Measurements from ENCODE around the gene HEPHL1. TPM values are rescaled to one million over a fixed set of nuclear protein-coding genes. Genes with fewer than 3 reads are reported as not detected.
A peak's percentile ranks its signal among the peaks of the same experiment; 100 is the strongest.

HEPHL1 gene
- polyA plus RNA-seq, 3 donors = 0.13 to 0.49 (median 0.14) TPM

DNA sequence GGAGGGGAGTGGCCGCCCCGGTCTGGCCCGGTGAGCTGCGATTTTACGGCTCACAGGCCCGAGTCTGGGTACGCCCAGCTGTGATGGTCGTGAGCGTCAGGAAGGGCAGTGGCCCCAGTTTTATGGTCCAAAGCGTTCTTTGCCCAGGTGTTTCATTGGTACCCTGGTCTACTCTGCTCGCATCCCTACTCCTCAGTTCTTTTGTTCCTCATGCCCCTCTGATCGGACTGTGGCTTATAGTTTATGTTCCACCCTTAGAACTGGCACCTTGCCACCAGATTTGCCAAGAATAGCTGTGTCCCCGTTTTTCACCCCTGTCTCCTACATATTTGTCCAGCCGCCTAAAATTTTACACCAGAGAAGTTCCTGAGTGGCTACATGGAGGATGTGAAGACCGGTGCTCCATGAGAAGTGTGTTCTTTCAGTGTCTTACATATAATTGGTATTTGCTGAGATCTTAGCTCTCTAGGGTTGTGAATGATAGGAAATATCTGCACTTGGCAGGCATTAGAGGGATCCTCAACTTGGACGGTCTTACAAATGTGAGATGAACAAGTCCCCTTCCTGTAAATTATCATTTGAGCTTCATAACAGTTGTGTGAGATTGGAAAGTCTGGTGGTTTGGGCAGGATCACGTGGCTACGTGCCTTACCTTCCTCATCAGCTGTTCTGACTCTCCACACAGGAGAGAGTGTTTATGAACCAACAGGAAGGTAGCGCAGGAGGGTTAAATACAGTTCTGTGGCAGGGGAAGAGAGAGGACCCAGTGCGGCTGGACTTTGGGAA, 108.6 kb downstream of the HEPHL1 start:
- peak in 1 of 3 donors; percentile 39 for DNase-seq (ENCODE audit: low read depth in 3 of 3, low spot score in 2 of 3)

DNA sequence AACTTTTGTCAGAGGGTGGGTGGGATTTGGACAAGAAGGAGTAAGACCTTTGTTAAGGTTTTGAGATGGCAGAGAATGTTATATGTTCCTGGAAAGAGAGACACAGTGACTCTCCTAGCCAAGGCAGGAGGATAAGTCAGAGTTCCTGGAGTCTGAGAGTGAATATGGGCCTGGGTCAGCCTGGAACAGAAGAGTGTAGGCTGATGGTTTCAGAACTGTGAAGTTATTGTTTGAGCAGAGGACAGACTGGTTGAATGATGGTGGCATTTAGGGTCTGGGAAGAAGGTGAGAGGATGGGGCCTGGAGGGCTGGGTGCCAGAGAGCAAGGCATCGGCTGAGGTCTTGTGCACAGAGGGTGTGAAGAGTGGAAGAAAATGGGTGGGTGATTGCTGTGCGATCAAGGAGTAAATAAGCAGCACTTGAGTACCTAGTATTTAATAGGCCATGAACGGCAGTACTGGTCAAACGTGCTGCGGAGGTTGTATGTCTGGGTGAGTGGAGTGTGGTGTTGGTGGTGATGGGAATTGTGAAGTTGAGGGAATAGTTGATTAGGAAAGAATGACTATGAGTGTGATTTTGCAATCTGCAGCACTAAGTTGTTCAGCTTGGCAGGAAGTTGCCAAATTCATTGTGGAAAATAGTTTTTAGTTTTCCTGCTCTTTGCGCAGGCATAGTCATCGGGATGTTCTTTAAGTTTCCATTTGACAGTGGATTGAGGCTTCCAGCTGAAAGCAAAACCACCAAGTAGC, 109.3 kb downstream of the HEPHL1 start:
- no peak for DNase-seq (ENCODE audit: low read depth in 3 of 3, low spot score in 2 of 3)

DNA sequence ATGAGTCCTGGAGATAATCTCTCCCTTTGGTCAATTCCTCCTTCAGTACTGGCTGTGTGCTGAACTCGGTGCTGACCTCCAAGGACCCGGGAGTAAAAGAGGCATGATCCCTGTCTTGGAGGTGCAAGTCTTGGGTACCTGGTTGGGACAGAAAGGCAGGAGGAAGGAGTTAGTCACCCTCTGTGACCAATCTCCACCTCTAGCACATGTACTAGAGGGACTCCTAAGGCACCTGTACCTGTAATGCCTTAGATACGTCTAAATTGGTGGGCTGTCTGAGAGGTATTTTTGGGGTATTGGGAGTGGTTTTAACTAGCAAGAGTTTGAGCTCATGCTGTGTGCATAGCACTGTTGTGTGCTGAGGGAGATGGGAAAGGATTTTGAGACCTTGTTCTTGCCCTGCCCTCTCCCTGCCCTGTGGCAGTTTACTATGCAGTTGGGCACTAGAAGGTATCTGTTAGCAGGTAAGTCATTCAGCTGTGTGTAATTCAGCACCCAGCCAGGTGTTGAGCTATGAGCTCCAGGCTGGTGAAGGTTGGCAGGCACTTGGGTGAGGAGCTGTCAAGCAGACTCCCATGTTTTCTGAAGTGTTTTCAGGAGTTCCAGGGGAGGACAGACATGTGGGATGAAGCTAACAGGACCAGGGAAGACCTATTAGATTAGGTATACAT, 110.0 kb downstream of the HEPHL1 start:
- no peak for DNase-seq (ENCODE audit: low read depth in 3 of 3, low spot score in 2 of 3)

DNA sequence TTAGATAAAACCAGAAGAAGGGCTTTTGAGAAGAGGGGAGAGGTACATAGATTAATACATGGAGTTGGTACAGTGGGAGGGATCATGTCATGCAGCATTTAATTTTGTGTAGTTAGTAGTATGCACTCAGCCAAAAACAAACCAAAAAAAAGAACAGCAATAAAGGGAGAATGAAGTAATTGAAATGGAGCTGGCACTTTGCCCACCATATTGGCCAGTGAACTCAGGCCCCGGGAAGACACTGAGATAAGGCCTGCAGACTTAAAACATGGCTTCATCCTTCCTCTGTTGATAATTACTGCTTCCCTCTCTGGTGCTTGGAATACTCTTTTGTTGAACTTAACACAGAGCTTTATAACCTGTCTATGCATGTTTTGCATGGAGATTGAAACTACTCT, 110.6 kb downstream of the HEPHL1 start:
- no peak for DNase-seq (ENCODE audit: low read depth in 3 of 3, low spot score in 2 of 3)

DNA sequence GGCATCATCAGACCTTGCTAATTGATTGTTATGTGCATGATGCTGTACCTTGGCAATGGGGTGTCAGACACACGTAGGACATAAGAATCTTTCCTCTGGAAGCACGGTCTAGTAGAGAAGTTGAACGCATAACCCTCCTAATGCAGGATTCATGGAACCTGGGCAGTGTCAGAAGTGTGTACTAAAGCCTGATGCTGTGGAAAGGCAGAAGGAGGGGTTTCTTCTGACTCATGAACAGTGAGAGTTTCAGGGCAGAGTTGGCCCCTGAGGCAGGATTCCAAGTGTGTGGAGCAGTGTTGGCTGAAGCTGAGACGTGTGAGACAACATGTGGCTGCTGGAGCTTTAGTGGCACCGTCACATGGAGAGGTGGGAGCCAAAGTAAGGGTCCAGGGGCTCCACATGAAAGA, 111.0 kb downstream of the HEPHL1 start:
- DNase-seq (ENCODE audit: low read depth in 3 of 3, low spot score in 2 of 3) = no peak

DNA sequence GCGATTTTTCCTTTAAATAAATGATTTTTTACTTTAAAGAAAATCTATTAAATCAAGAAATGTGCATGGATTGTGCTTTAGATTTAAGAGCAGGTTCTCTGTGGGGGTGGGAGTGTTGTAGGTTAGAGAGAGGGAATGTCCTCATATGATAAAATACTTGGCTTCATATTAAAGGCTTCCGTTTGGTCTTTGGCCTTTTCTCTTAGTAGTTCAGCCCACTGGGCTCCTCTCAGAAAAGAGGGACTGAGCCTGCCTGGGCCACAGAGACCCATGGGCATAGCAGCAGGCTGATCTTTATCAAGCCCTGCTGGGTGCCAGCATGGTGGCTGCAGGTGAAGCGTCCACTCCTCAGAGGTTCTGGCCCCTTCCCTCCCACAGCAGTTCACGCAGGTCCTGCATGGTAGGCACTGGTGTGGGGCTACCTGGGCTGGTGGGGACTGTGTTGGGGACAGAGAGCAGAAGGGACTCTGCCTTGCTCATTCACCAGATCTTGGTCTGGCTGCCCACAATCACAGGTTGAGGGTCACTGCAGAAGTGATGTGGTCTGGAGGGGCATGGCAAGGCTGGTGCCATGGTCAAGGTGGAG, 111.8 kb downstream of the HEPHL1 start:
- DNase-seq (ENCODE audit: low read depth in 3 of 3, low spot score in 2 of 3) = no peak

DNA sequence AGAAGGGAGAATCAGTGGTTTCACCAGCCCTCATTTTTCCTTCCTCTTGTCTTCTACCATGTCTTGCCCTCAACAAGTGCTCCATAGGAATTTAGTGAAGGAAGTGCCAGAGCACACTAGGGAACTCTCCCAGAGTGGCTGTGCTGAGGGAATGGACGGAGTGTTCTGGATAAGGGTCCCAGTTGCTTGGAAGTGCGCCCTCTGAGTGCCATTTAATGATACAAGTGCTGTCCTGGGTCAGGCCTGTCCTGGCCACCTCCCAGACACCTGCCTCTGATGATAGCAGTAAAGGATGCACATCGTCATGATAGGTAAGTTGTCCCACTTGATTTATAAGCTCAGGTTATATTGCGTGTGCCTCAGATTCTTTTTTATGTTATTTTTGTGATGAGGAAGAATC, 112.6 kb downstream of the HEPHL1 start:
- DNase-seq (ENCODE audit: low read depth in 3 of 3, low spot score in 2 of 3) = no peak

DNA sequence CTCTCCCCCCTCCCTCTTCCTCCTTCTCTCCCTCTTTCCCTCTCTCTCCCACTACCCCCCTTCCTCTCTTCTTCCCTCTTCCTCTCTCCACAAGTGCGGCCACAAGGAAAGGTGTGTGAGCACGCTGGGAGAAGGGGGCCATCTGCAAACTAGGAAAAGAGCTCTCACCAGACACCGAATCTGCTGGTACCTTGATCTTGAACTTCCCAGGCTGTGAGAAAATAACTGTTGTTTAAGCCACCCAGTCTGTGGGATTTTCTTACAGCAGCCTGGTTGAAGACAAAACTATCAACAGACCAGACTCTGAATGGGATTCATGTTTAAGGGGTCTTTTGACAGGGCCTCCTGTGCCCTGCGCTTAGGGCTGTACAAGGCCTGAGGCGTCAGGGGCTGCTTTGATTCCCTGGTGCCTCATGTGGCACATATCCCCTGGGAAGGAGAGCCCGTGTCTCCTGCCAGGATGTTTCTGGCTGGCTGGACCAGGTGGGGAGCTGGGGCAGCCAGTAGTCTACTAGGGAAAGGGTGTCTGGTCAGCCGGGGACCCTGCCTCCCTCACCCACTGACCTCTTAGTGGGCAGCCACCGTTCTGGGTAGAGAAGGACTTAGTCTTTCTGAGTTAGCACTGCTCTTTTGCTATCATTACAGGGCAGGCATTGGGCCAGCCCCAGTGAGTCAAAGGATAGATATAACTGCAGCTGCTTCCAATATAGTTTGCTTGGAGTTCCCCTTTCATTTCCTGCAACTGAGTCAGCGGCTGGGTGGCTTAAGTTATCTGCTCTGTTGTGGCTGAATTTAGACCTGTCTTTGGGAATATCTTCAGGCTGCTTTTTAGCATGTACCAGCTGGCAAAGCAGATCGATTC, 113.7 kb downstream of the HEPHL1 start:
- DNase-seq (ENCODE audit: low read depth in 3 of 3, low spot score in 2 of 3) = no peak

DNA sequence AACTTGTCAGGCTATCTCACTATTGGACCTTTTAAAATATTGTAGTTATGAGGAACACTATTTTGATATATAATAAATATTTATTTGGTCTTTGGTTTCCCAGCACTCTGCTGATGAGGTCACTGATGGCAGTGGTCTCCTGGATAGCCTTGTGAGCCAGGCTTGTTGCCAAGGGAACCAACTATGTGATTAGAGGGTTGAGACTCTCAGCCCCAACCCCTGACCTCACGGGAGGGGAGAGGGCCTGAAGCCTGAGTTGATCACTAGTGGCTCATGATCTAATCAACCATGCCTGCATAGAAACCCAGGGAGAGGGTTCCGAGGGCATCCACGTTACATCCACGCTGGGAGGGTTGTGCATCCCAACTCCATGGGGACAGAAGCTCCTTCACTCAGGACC, 118.3 kb downstream of the HEPHL1 start:
- DNase-seq (ENCODE audit: low read depth in 3 of 3, low spot score in 2 of 3) = no peak

DNA sequence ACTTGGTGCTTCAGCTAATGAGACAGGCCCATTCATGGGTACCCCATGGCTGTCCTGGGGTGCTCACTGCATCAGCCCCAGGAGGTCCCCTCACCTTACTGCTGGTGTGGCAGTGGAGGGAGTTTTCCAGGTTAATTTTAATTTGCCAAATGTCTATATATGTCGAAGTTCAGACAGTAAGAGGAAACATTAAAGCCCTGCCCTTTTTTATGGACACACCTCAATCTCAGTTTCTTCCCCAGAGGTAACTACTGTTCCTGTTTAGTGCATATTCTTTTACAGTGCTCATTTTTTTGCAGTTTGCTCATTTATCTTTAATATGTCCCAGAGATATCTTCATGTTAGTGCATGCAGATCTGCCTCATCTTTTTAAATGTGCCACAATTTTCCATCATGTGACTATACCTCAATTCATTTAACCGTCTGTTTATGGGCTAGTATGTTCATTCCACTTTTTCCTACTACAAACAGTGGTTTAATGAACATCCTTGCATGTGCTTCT, 119.1 kb downstream of the HEPHL1 start:
- no peak for DNase-seq (ENCODE audit: low read depth in 3 of 3, low spot score in 2 of 3)

DNA sequence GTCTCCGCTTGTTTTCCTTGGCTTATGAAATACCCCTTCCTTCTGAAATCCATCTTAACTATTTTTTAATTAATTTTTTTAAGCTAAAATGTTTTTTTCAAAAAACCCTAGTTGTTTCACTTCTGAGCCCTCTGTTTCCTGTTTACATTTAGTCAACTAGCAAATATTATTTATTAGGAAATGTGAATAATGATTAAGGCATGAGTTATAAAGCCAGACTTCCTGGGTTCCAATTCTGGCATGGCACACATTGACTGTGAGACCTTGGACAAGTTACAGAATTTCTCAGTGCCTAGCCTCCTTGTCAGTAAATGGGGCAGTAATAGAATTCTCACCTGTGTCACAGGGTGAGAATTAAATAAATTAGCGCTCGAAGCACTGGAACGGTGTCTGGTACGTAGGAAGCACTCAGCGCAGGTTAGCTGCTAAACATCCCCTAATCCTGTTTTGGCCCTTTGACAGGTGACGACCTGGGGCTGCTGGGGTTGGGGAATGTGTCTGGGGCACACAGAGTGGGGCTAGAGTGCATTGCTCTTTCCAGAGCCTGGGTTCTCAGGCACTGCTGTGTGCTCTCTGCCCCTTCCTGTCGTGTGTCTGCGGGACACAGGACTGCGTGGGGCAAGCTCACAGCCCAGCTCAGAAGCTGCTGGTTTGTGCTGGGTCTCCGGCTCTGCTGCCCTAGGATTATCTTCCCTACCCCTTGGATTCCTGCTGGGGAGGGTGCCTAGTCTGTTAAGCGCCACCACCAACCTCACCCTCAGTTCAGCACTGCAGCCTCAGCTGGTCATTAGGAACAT, 120.6 kb downstream of the HEPHL1 start:
- DNase-seq (ENCODE audit: low read depth in 3 of 3, low spot score in 2 of 3) = no peak

DNA sequence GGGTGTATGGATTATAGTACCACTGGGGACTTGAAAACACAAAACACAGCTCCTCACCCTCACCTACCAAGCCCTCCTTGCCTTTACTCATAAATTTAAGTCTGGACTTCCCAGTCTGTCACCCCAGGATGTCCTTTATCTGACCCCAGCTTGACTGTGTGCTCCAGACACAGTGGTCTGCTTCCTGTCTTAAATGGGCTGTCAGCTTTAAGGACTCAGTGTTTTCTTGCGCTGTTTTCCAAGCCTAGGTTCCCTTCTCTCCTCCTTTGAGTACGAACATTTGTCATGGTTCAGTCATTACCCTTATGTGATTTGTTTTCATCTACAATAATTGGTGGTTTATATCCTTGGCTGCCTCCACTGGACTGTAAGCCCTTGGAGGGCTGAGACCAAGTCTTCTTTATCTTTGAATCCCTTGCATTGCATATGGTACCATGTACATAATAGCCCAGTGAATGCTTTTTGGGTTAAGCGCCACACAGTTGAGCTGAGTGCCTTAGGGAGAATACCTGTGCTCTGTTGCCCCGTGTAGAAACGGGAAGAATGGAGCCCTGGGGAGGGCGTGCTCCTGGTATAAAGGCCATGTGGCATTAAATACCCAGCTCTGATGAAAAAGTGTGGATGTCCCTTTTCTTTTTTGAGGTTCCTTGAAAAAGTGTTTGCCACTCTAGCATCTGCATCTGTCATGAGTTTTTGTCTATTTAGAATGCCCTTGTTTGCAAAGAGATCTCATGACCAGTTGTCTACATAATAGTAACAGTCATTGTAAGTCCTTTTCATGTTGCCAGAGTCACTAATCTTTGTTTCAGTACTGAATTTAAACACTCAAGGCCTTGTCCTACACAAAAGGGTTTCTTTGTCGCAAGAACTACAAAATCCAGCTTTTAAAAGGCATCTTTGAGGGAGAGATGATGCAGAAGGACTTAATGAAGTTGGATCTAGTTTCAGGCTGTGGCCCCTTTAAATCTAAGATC, 121.4 kb downstream of the HEPHL1 start:
- DNase-seq (ENCODE audit: low read depth in 3 of 3, low spot score in 2 of 3) = peak in 1 of 3 donors; percentile 58

DNA sequence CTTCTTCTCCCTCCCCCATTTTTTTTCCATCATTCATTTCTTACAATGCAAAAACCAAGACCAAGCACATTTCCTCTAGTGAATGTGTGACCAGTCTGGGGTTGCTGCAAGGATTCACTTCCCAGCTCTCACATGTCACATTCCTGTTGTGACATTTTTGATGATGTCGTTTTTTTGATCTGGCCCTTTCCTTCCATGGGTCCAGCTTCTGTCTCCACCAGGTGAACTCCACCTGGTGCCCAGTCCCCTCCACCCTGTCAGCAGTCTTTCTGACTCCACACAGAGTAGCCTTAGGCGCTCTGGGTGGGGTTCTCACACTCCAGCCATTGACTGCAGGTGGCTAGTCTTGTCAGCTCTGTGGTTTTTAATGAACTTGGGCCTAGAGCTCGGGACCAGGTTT, 123.1 kb downstream of the HEPHL1 start:
- no peak for DNase-seq (ENCODE audit: low read depth in 3 of 3, low spot score in 2 of 3)

DNA sequence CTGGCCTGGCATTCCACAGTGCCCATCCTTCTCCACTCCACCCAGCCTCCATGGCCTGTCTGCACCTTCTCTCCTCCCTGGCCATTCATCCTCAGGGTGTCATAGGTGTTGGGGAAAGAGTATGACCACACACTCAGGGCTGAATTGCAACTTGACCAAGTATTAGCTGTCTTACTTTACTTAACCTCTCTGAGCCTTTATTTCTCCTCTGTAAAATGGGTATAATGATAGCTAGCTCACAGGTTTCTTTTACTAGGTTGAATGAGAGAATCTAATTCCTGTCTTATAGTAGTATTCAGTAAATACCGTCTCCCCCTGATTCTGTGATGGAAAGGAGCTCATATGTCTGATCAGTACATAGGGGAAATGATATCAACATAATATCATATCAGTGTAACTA, 123.5 kb downstream of the HEPHL1 start:
- no peak for DNase-seq (ENCODE audit: low read depth in 3 of 3, low spot score in 2 of 3)

DNA sequence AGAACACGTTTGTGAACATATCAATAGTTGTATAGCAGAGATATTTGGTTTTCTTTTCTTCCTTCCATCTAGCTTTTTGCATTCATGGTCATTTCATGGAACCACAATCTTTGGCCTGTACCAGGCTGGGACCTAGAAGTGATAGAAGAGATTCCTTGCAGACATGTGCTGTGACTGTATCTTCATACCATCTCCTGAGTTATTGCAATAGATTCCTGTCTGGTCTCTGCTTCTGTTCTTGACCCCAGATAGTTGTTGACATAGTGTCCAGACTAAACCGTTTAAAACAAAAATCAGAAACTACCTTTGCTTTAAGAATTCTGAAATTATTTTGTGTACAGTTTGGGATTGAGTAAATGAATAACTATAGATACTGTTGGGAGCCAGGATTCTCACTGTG, 124.3 kb downstream of the HEPHL1 start:
- DNase-seq (ENCODE audit: low read depth in 3 of 3, low spot score in 2 of 3) = no peak

DNA sequence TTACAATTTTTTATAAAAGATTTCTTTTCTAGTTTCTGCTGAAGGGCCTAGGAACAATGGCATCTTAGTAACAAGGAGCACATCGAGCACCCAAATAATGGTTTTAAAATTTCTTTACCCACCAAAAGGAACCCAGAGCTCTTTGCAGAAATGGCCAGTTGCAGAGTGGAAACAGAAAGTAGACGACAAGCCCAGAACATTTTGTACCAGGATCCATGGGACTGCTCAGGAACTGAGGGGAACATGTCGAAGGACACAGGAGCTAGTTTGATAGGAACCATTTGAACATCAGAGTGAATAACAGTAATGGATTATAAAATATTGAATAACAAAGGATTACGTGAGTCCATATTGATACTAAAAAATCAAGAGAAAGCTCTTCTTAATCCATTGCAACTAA, 124.8 kb downstream of the HEPHL1 start:
- DNase-seq (ENCODE audit: low read depth in 3 of 3, low spot score in 2 of 3) = no peak

DNA sequence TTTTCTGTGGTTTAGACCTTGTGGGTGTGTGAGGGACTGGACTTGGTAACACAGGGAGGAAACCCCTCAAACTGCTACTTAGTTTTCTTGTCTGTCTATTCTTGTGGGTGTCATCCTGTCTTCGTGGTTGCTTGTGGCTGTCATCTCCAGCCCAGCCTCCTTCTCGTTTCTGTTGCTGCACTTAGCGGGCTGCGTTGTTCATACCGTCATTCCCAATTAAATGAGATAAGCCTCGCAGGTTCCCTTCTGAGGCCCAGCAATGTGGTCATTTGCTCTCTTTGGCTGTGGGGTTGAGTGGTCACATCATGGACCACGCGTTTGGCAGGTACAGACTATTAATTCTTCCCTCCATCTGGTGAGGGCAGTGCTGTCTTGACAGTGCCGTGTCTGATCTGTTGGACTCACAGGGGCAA, 126.3 kb downstream of the HEPHL1 start:
- no peak for DNase-seq (ENCODE audit: low read depth in 3 of 3, low spot score in 2 of 3)

DNA sequence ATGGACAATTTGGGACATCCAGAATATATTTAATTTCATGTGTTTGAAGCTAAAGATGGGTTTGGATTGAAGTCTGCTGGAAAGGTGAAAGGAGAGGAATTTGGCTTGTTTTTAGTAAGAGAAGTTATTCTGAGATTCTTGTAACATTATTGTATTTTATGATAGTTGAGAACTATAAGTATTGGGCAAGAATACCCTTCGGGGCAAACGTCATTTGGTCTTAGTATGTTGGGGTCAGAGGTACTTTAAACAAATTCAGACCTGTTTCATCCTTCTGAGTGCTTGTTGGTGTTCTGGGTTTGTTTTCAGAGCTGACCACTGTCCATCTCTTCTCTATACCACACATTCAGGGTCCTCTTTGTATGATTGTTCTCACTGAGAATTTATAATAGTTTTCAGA, 127.0 kb downstream of the HEPHL1 start:
- DNase-seq (ENCODE audit: low read depth in 3 of 3, low spot score in 2 of 3) = no peak
